Measurements from ENCODE around the gene SPRR4. TPM values are rescaled to one million over a fixed set of nuclear protein-coding genes. Genes with fewer than 3 reads are reported as not detected.

The SPRR4 gene
- total and polyA plus RNA-seq, 9 of the 15 experiments (the other 6 are each of a cell fraction or from before 2014, with no cell fraction given): not detected

DNA sequence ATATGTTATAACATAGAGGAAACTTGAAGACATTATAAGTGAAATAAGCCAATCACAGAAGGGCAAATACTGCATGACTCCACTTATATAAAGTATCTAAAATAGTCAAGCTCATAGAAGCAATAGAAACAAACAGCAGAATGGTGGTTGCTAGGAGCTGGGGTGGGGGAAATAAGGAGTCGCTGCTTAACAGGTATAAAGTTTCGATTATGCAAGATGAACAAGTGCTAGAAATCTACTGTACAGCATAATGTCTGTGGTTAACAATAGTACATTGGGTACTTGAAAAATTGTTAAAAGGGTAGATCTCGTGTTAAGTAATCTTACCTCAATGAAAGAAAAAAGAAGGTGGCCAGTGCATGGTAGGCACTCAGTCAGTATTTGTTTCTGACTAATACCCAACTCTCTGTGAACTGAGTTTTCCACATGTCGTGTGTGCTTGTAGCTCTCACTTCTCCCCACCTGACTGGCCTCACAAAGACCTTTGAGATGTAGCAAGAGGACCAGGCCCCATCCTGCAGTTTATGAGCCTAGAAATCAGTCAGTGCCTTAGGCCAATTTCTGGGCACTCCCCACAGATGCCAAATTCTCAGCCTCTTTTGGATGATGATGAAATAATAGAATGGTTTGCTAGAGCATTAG lies 38.2 kb upstream of the SPRR4 start:
- DNase-seq (ENCODE audit: extremely low read depth in 1 of 4, low spot score in 3 of 4) (no peak), ATAC-seq (no peak), FAIRE-seq (no peak)
- no peaks in the 10 kb centered on the region for H3K79me2 ChIP-seq (ENCODE audit: control insufficient read depth, insufficient read depth, low read length)
- BruUV-seq (replicated peaks): no TSS peak
- H3K27me3 ChIP-seq (ENCODE audit: control insufficient read depth in 2 of 2, insufficient read depth in 2 of 2, low read length in 2 of 2): no peaks in the 10 kb centered on the region
- H3K27ac ChIP-seq (ENCODE audit: extremely low read depth, low read depth, low read length): no peak overlapping the region
- no peak overlapping the region for H3K4me3 ChIP-seq
- intact Hi-C loops (cut with micrococcal nuclease) (no loop called here), in situ Hi-C loops (cut with MboI) (no loop called here)
- H3K9ac ChIP-seq (ENCODE audit: insufficient read depth in 1 of 2, low read depth in 2 of 2, low read length in 2 of 2): no peak overlapping the region
- CTCF ChIA-PET (ENCODE audit: low intra/inter-chr PET ratio): no interaction called here
- no peak overlapping the region for H2AFZ ChIP-seq (ENCODE audit: low read depth, low read length)
- no peaks in the 10 kb centered on the region for H3K36me3 ChIP-seq (ENCODE audit: control insufficient read depth, insufficient read depth, low read length)
- no peak overlapping the region for H3K4me2 ChIP-seq (ENCODE audit: insufficient read depth, low read length)
- TF ChIP-seq STAT5A (IDR thresholded peaks at IDR 0.05; ENCODE audit: borderline replicate concordance, low read length) (no peak), SRSF7 (optimal IDR thresholded peaks at IDR 0.05; ENCODE audit: low read depth, low read length) (no peak), ARHGAP35 (IDR thresholded peaks at IDR 0.05; ENCODE audit: partially characterized antibody) (no peak)
- TF ChIP-seq, protein P1, sequence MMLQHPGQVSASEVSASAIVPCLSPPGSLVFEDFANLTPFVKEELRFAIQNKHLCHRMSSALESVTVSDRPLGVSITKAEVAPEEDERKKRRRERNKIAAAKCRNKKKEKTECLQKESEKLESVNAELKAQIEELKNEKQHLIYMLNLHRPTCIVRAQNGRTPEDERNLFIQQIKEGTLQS (IDR thresholded peaks at IDR 0.05): peak; percentile 11; the same call in 1 of the 2 replicates
- TF ChIP-seq, protein P1 (CRISPR knock-in tag; conservative IDR thresholded peaks at IDR 0.05): no peak
- POLR2A ChIA-PET: interaction anchor here (0.8 kb wide), 1 partner anchor 702 kb away, joined by 3 read pairs; no protein-coding TSS in a partner anchor
- H4K20me1 ChIP-seq (replicated peaks; ENCODE audit: control insufficient read depth, insufficient read depth, low read length): no peaks in the 10 kb centered on the region
- 0% methylated on average over 4 of the region's 4 CpGs for WGBS (ENCODE audit: insufficient coverage, low coverage, missing lambda C conversion rate)
- no peaks in the 10 kb centered on the region for H3K9me3 ChIP-seq (replicated peaks; ENCODE audit: control insufficient read depth, insufficient read depth, low read depth, low read length)
- H3K4me1 ChIP-seq (replicated peaks in 1 of 2; ENCODE audit: control insufficient read depth in 2 of 2, insufficient read depth in 2 of 2, low read length in 2 of 2): no peaks in the 10 kb centered on the region
- no peaks in the 10 kb centered on the region for H3K9me1 ChIP-seq (ENCODE audit: control insufficient read depth, insufficient read depth, low read length)
